ENCODE data around the gene RPS10. TPM values are rescaled to one million over a fixed set of nuclear protein-coding genes. Genes with fewer than 3 reads are reported as not detected.
"Not testable (repeated sequence)": the region's sequence is repeated elsewhere in the genome, so short reads cannot be mapped to it uniquely, and the experiment has no call there.

The RPS10 gene
- total RNA-seq, 2 experiments from 2014 or later: 2,106 to 2,169 TPM

DNA sequence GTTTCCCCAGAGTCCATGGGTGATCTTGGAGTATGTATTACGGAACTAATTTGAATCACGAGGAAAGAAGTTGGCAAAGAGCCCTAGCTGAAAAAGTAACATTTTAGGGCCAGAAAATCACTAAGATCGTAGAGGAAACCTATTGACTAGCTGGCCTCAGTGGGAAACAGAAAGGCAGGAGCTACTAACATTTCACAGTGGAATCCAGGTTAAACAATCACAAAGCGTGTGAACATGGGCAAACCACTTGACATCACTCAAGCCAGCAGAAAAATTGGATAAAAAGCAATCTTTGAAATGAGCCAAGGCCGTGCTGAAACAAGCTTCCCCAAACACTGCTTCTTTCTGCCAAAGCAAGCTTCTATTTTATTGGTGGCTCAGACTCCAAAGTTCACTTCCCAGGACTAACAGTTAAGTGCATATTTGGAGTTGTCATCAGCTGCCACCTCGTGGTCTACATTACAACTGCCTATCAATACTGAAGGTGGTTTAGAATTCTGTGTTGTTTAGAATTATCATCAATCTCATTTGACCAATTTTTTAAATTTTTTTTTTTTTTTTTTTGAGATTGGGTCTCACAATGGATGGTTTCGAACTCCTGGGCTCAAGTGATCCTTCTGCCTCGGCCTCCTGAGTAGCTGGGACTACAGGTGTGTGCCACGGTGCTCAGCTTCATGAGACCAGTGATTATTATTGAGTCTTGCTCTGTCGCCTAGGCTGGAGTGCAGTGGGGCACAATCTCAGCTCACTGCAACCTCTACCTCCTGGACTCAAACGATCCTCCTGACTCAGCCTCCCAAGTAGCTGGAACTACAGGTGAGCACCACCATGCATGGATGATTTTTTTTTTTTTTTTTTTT lies 10.6 kb downstream of the RPS10 start:
- Mint-ChIP-seq H3K4me1 (ENCODE audit: low read depth) (peaks cover 12% of the 10 kb centered on the region), H3K36me3 (peaks cover 50% of the 10 kb centered on the region), H3K9me3 (no peaks in the 10 kb centered on the region), H3K4me3 (no peak overlapping the region), H3K27ac (peak overlapping the region; percentile 8), H3K27me3 (no peaks in the 10 kb centered on the region)
- intact Hi-C loops (cut with micrococcal nuclease): loop anchor here (1.0 to 5.0 kb wide), 3 partner anchors 166 to 253 kb away; partner anchors contain the start of gene SMIM29
- ChIA-PET CTCF (interaction anchor here (0.6 to 3.8 kb wide), 17 partner anchors 8 to 842 kb away, joined by 3 to 42 read pairs (median 6); partner anchors contain the start of genes NUDT3 and SMIM29), POLR2A (interaction anchor here (0.7 to 3.4 kb wide), 5 partner anchors 9 to 473 kb away, joined by 3 to 34 read pairs (median 6); partner anchors contain the start of genes HMGA1, RPS10 and TAF11)
- DNase-seq: peak; percentile 35

DNA sequence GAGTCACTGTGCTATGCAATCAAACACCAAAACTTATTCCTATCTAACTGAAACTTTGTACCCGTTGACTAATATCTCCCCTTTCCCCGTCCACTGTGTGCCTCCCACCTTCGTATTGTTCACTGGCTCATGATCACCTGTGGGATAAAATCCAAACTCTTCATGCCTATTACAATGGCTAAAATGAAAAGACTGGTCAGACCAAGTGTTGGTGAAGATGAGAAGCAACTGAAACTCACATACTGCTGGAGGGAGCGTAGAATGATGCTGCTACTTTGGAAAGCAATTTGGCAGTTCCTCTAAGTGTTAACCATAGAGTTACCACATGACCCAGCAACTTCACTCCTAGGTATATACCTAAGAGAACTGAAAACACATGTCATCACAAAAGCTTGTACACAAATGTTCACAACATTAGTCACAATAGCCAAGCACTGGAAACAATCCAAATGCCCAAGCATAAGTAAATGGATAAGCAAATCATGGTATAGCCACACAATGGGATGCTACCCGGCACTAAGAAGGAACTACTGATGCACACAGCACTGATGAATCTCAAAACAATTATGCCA lies 13.1 kb downstream of the RPS10 start:
- Mint-ChIP-seq H3K36me3 (peaks cover 29% of the 10 kb centered on the region), H3K27ac (peak overlapping the region; percentile 11), H3K4me1 (ENCODE audit: low read depth) (peaks cover 5% of the 10 kb centered on the region), H3K9me3 (no peaks in the 10 kb centered on the region), H3K27me3 (no peaks in the 10 kb centered on the region), H3K4me3 (no peak overlapping the region)
- intact Hi-C loops (cut with micrococcal nuclease): no loop called here
- CTCF ChIA-PET: no interaction called here
- no peak for DNase-seq
- POLR2A ChIA-PET: no interaction called here

DNA sequence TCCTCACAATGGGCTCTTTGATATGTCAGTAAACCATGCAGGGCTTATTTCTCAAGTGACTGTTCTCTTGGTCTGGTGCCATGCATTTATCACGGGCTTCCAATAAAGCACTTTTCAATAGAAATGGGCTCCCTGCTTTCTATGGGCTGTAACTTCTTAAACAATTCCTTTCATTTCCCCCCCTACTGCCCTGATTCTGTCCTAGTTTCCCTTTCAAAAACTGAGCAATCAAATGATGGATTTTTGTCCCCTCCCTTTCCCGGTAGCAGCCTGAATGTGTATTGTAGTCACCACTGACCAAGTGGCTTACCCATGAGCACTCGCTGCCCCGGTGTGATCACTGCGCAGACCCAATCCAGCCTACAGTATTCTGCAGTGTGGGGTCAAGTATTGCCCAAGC lies 13.9 kb downstream of the RPS10 start:
- POLR2A ChIA-PET: no interaction called here

DNA sequence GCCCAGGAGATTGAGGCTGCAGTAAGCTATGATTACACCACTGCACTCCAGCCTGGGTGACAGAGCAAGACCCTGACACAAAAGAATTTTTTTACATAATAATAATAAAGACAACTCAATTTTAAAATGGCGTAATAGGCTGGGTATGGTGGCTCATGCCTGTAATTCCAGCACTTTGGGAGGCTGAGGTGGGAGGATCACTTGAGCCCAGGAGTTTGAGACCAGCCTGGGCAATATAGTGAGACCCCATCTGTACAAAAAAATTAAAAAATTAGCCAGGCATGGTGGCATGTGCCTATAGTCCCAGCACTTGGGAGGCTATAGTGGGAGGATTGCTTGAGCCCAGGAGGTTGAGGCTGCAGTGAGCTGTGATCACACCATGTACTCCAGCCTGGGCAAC lies 18.0 kb downstream of the RPS10 start:
- H3K9me3 Mint-ChIP-seq; H3K4me3 Mint-ChIP-seq; DNase-seq; H3K4me1 Mint-ChIP-seq (ENCODE audit: low read depth); intact Hi-C loops (cut with micrococcal nuclease); H3K36me3 Mint-ChIP-seq; H3K27me3 Mint-ChIP-seq; H3K27ac Mint-ChIP-seq; CTCF ChIA-PET; POLR2A ChIA-PET: not testable (repeated sequence)

More for the DNA sequence above, 13.9 kb downstream of the RPS10 start:
- peaks cover 5% of the 10 kb centered on the region for H3K4me1 Mint-ChIP-seq (ENCODE audit: low read depth)
- CTCF ChIA-PET: no interaction called here
- no peak overlapping the region for H3K27ac Mint-ChIP-seq
- peaks cover 22% of the 10 kb centered on the region for H3K36me3 Mint-ChIP-seq
- no peak for DNase-seq
- H3K9me3 Mint-ChIP-seq: no peaks in the 10 kb centered on the region
- intact Hi-C loops (cut with micrococcal nuclease): no loop called here
- no peak overlapping the region for H3K4me3 Mint-ChIP-seq
- H3K27me3 Mint-ChIP-seq: no peaks in the 10 kb centered on the region

DNA sequence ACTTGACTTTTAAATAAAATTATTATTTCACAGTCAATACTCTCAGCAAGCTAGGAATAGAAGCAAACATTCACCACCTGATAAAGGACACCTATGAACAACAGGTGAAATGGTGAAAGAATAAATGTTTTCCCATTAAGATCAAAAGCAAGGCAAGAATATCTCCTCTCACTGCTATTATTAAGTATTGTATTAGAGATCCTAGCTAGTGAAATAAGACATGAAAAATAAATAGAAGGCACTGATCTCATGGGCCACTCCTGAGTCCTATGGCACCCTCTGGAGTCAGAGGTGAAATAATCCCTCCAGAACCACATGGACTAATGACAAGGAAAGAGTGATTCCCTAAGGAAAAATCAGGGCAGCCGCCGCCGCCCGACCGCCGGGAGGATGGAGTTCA lies 29.4 kb downstream of the RPS10 start:
- no peak overlapping the region for H3K4me3 Mint-ChIP-seq
- no peaks in the 10 kb centered on the region for H3K27me3 Mint-ChIP-seq
- ChIA-PET POLR2A (no interaction called here), CTCF (interaction anchor here (0.5 to 3.0 kb wide), 3 partner anchors 147 to 209 kb away, joined by 3 to 12 read pairs (median 9); partner anchors contain the start of gene SMIM29)
- peaks cover 7% of the 10 kb centered on the region for H3K9me3 Mint-ChIP-seq
- peaks cover 11% of the 10 kb centered on the region for H3K4me1 Mint-ChIP-seq (ENCODE audit: low read depth)
- DNase-seq: no peak
- intact Hi-C loops (cut with micrococcal nuclease): loop anchor here (10.0 kb wide), 1 partner anchor 72 kb away; no protein-coding TSS in a partner anchor
- no peaks in the 10 kb centered on the region for H3K36me3 Mint-ChIP-seq
- H3K27ac Mint-ChIP-seq: no peak overlapping the region

DNA sequence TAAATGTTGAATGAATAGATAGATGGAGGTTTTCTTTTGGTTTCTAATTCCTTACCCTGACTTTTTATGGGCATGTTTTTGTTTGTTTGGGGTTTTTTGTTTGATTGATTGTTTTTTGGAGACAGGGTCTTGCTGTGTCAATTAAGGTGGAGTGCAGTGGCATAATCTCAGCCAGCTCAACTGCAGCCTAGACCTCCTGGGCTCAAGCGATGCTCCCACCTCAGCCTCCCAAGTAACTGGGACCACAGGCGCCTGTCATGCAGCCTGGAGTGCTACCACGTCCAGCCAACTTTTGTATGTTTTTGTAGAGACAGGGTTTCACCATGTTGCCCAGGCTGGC lies 31.9 kb downstream of the RPS10 start:
- Mint-ChIP-seq H3K27ac (no peak overlapping the region), H3K36me3 (no peaks in the 10 kb centered on the region), H3K4me3 (peak overlapping the region; percentile 57), H3K27me3 (no peaks in the 10 kb centered on the region), H3K4me1 (ENCODE audit: low read depth) (peaks cover 15% of the 10 kb centered on the region), H3K9me3 (peaks cover 7% of the 10 kb centered on the region)
- intact Hi-C loops (cut with micrococcal nuclease): loop anchor here (5.0 to 10.0 kb wide), 2 partner anchors 33 to 69 kb away; partner anchors contain the start of gene RPS10
- CTCF ChIA-PET: interaction anchor here (1.1 to 2.4 kb wide), 3 partner anchors 21 to 198 kb away, joined by 4 to 15 read pairs (median 6); no protein-coding TSS in a partner anchor
- POLR2A ChIA-PET: no interaction called here
- no peak for DNase-seq

DNA sequence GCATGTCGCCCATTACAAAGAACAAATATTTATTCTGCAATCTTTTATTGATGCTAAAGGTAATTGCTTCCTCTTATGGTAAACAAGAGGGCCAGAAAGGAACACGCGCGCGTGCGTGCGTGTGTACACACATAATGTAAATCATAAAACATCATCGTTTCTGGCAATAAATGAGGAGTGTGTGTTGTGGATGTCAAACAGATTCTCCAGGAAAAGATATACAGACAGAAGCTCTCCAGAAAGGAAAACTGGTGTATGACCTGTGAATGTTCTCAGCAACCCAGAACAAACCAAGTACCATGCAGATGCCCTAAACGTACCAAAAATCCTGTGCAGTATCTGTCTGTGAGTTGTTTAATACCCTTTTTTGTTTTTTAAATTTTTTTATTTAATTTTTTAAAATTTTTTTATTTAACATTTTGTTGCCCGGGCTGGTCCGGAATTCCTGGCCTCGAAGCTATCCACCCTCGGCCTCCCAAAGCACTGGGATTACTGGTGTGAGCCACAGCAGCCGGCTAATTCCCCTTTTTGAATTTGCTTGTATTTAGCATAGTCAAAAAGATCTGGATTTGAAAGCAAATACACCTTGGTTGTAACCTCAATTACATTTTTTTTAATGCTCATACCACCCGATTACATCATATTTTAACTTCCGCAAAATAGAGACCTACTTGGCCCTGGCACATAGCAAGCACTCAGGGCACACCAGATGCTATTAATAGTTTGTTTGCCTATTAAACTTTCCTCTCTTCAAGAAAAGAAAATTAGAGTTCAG lies 32.5 kb downstream of the RPS10 start:
- peaks cover 7% of the 10 kb centered on the region for H3K9me3 Mint-ChIP-seq
- H3K27ac Mint-ChIP-seq: peak overlapping the region; percentile 87
- H3K27me3 Mint-ChIP-seq: no peaks in the 10 kb centered on the region
- ChIA-PET POLR2A (no interaction called here), CTCF (interaction anchor here (0.6 to 3.3 kb wide), 6 partner anchors 22 to 212 kb away, joined by 3 to 28 read pairs (median 5); partner anchors contain the start of gene SMIM29)
- DNase-seq: no peak
- peaks cover 18% of the 10 kb centered on the region for H3K4me1 Mint-ChIP-seq (ENCODE audit: low read depth)
- peak overlapping the region; percentile 57 for H3K4me3 Mint-ChIP-seq
- H3K36me3 Mint-ChIP-seq: no peaks in the 10 kb centered on the region
- intact Hi-C loops (cut with micrococcal nuclease): loop anchor here (5.0 to 10.0 kb wide), 2 partner anchors 34 to 69 kb away; partner anchors contain the start of gene RPS10

DNA sequence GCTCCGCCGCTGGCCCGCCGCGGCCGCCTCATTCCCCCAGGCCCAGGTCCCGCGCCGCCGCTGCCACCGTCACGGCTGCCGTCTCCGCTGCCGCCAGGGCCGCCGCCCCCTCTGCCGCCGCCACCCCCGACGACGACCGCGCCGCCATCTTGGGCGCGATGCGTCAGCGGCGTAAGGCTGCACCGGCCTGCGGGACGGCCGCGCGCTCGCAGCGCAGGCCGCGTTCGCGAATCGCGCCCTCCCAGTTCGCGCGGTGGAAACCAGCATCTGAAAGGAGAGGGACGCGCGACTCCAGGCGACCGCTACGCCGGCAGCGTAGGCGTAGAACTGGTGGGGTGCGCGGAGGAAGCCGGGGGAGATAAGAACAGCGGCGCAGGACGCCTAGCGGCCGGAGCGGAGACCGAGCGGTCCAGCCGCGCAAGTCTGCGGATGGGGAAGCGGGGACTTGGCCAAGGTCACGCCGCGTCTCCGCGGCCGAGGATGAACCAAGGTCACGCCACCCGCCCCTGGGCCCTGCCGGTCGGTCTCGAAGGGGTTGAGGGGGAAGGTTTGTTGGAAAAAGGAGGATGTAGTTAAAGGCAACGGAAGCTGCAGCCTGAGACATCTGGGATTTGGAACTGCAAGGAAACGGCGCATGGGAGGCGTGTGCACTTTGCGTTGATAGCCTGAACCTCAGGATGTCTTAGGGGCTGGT lies 33.2 kb downstream of the RPS10 start, which contains the start of gene NUDT3:
Gene NUDT3 (minus strand): TSS at position 173 of the 694 bp plus-strand sequence. CDS start 307 bp downstream, outside the sequence.
- CTCF ChIA-PET: interaction anchor here (0.6 to 3.3 kb wide), 9 partner anchors 22 to 229 kb away, joined by 3 to 28 read pairs (median 4); partner anchors contain the start of gene SMIM29
- POLR2A ChIA-PET: interaction anchor here (1.8 kb wide), 1 partner anchor 169 kb away, joined by 4 read pairs; no protein-coding TSS in a partner anchor
- no peaks in the 10 kb centered on the region for H3K36me3 Mint-ChIP-seq
- peak within 1 kb of the TSS; percentile 87 for H3K27ac Mint-ChIP-seq
- peaks cover 21% of the 10 kb centered on the region for H3K4me1 Mint-ChIP-seq (ENCODE audit: low read depth)
- DNase-seq: peak; percentile 96
- peak within 1 kb of the TSS; percentile 57 for H3K4me3 Mint-ChIP-seq
- peaks cover 7% of the 10 kb centered on the region for H3K9me3 Mint-ChIP-seq
- intact Hi-C loops (cut with micrococcal nuclease): loop anchor here (1.0 to 10.0 kb wide), 4 partner anchors 35 to 196 kb away; partner anchors contain the start of genes RPS10 and SMIM29
- H3K27me3 Mint-ChIP-seq: no peaks in the 10 kb centered on the region

DNA sequence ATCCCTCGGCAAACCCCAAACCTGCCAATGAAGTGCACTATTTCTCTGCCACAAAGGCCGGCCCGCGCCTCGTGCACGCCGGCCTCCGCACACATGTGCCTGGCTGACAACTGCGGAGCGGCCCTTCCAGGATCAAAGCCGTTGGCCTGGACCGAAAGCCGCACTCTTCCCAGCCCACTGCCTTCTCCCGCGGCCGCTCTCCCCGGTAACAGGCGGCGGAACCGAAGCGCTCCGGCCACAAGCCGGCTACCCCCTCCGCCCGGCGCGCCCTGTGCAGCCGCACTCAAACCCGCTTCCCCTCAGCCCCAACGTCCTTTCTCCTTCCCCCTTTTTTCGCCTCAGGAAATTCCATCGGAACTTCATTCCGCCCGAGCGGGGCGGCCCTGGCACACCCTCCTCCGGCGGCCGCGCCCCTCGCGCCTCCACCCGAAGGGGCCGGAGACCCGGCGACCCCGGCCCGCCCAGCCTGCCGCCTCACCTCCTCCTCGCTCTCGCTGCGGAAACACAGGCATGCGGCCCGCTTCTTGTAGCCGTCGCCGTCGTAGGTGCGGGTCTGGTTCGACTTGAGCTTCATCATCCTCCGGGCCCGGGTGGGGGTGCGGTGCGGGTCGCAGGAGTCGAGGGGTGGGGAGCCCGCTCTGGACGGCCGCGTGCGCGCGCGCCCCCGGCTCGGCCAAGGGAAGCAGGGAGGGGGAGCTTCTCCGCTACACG lies 33.9 kb downstream of the RPS10 start:
- Mint-ChIP-seq H3K4me3 (no peak overlapping the region), H3K9me3 (peaks cover 7% of the 10 kb centered on the region), H3K27ac (no peak overlapping the region), H3K27me3 (no peaks in the 10 kb centered on the region), H3K4me1 (ENCODE audit: low read depth) (peaks cover 21% of the 10 kb centered on the region), H3K36me3 (no peaks in the 10 kb centered on the region)
- ChIA-PET POLR2A (interaction anchor here (1.8 kb wide), 1 partner anchor 168 kb away, joined by 4 read pairs; no protein-coding TSS in a partner anchor), CTCF (interaction anchor here (0.7 to 3.3 kb wide), 6 partner anchors 23 to 228 kb away, joined by 3 to 28 read pairs (median 6); partner anchors contain the start of gene SMIM29)
- intact Hi-C loops (cut with micrococcal nuclease): loop anchor here (1.0 to 10.0 kb wide), 4 partner anchors 35 to 196 kb away; partner anchors contain the start of genes RPS10 and SMIM29
- peak; percentile 60 for DNase-seq

DNA sequence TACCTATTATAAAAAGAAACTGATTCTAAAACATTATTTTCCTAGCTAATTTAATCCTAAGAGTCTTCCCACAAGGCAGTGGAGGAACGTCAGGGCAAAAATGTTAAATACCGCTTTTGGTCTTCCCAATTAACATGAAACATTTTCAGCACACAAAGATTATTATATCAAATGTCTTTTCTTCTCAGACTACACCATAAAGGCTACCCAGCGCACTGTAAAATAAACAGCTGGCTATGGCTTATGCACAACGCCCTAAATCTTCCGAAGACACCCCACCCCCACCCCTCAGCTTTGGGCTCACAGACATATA lies 34.4 kb downstream of the RPS10 start:
- H3K9me3 Mint-ChIP-seq: peaks cover 4% of the 10 kb centered on the region
- H3K4me1 Mint-ChIP-seq (ENCODE audit: low read depth): peaks cover 22% of the 10 kb centered on the region
- H3K27me3 Mint-ChIP-seq: no peaks in the 10 kb centered on the region
- CTCF ChIA-PET: interaction anchor here (0.7 to 3.3 kb wide), 4 partner anchors 10 to 228 kb away, joined by 3 to 28 read pairs (median 6); partner anchors contain the start of gene SMIM29
- no peak overlapping the region for H3K4me3 Mint-ChIP-seq
- DNase-seq: no peak
- intact Hi-C loops (cut with micrococcal nuclease): loop anchor here (5.0 to 10.0 kb wide), 2 partner anchors 36 to 67 kb away; partner anchors contain the start of gene RPS10
- H3K27ac Mint-ChIP-seq: no peak overlapping the region
- H3K36me3 Mint-ChIP-seq: no peaks in the 10 kb centered on the region
- POLR2A ChIA-PET: interaction anchor here (1.8 kb wide), 1 partner anchor 168 kb away, joined by 4 read pairs; no protein-coding TSS in a partner anchor

All from activated CD4-positive, alpha-beta memory T cell treated with anti-CD3 and anti-CD28 coated beads for 36 hours (primary cell).